Thyroid gland (tissue), 4 donors: ENCODE data around the gene STXBP1.

Source experiments
- CTCF ChIP-seq, 6 experiments: fragments of 200-600 bp in 3 of 6; fragments of 450-650 bp in 3 of 6; sonication (generic) in 3 of 6; IDR thresholded peaks; one replicate each; pipeline ENCODE4 v1.5.1; 2016 to 2019; ENCODE audit warnings: antibody characterized with exemption in 6 of 6, mild to moderate bottlenecking in 2 of 6, inconsistent platforms in 1 of 6, moderate library complexity in 1 of 6
- POLR2A ChIP-seq, 2 donors: fragments of 450-650 bp; IDR thresholded peaks; one replicate each; pipeline ENCODE4 v1.6.1; 2017; ENCODE audit warnings: antibody characterized with exemption in 2 of 2, mild to moderate bottlenecking in 2 of 2, moderate library complexity in 1 of 2

DNA sequence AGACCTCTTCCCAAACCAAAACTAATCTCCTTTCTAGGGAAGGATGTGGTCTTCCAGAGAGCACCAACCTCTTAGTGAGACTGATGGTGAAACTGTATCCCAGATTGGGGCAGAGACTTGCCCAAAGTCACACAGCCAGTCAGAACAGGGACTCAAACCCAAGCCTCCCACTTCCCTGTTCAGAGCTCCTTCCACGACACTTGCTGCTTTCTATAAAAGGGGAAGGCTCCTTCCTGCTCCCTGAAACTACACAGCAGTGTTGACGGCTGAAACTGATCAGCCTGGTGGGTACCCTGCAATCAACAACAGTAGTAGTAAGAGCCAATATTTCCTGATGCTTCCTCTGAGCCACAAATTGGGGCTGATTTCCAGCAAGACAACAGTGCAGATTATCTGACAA is 121.5 kb downstream of the STXBP1 start:
- no peak for TF ChIP-seq CTCF (IDR thresholded peaks at IDR 0.05)
- TF ChIP-seq POLR2A (IDR thresholded peaks at IDR 0.05): no peak
